Measurements from ENCODE around the gene RGS21.

Gene RGS21

GRCh38 chr1:192379554-192379953, 62.8 kb downstream of the RGS21 start:
- no peak for DNase-seq

GRCh38 chr1:192382758-192383157, 66.0 kb downstream of the RGS21 start:
- no peak for DNase-seq

- DNase-seq: no peak
These were observed 69.4 kb downstream of the RGS21 start for GRCh38 chr1:192386051-192386650.

GRCh38 chr1:192395211-192395610, 78.4 kb downstream of the RGS21 start:
- DNase-seq: no peak

- no peak for DNase-seq
These were observed 79.1 kb downstream of the RGS21 start for GRCh38 chr1:192395895-192396294.

GRCh38 chr1:192399161-192399560, 82.4 kb downstream of the RGS21 start:
- DNase-seq: no peak

GRCh38 chr1:192401825-192402224, 85.0 kb downstream of the RGS21 start:
- no peak for DNase-seq

GRCh38 chr1:192402571-192402970, 85.8 kb downstream of the RGS21 start:
- no peak for DNase-seq

GRCh38 chr1:192407206-192407605, 90.4 kb downstream of the RGS21 start:
- DNase-seq: no peak
